Measurements from ENCODE around the gene SCLY.

DNA sequence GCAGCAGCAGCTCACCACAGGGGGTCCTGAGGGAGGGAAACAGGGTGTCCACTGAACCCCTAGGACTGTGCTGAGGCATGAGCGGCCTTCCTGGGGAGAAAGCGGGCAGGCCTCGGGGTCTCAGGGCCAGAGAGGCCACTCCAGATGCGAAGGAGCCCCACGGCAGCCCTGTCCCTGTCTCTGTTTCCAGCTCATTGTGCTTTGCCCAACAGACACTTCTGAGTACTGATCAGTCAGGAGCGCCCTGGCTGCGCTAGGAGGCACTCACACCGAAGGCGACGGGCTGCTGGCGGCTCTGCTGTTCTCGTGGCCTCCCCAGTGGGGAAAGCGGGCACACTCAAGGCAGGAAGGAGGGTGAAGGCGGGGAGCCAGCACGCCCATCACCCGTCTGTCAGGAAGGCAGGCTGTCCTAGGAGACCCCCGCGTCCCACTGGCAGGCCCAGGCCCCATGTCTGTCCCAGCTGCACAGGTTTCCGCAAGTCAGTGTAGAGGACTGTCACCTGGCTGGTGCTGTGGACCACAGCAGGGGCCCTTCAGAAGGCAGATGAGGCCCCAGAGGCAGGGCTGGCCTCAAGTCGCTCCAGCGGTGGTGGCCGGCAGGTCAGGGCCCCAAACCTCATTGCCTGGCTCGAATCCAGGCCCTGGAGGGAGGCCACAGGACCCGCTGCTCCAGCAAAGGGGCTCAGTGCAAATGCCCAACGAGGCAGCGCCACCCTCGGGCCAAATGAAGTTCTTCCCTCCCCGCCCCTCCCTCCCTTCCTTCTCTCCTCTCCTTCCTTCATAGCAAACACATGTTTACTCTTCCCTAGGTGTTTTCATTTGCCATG is 46.1 kb downstream of the SCLY start:
- TF ChIP-seq POLR2A (IDR thresholded peaks at IDR 0.05) = no peak
- TF ChIP-seq, protein P1, sequence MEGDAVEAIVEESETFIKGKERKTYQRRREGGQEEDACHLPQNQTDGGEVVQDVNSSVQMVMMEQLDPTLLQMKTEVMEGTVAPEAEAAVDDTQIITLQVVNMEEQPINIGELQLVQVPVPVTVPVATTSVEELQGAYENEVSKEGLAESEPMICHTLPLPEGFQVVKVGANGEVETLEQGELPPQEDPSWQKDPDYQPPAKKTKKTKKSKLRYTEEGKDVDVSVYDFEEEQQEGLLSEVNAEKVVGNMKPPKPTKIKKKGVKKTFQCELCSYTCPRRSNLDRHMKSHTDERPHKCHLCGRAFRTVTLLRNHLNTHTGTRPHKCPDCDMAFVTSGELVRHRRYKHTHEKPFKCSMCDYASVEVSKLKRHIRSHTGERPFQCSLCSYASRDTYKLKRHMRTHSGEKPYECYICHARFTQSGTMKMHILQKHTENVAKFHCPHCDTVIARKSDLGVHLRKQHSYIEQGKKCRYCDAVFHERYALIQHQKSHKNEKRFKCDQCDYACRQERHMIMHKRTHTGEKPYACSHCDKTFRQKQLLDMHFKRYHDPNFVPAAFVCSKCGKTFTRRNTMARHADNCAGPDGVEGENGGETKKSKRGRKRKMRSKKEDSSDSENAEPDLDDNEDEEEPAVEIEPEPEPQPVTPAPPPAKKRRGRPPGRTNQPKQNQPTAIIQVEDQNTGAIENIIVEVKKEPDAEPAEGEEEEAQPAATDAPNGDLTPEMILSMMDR (IDR thresholded peaks at IDR 0.05) = peak in 1 of 5 experiments; percentile 19
- no peak for TF ChIP-seq EP300 (IDR thresholded peaks at IDR 0.05)
